Stimulated activated CD4-positive, alpha-beta T cell treated with anti-CD3 and anti-CD28 coated beads, TNF-alpha, amount 100 ng/mL, for 24 hours (primary cell): ENCODE results near the gene NFIX.

ENCODE experiments used
- DNase-seq, 3 experiments: peaks; one replicate each; pipeline ENCODE4 v3.0.0-alpha.2; 2020; ENCODE audit warnings: low read depth in 3 of 3

Gene NFIX

GRCh38 chr19:12987781-12988180, 7.5 kb upstream of the NFIX start:
- no peak for DNase-seq

DNA sequence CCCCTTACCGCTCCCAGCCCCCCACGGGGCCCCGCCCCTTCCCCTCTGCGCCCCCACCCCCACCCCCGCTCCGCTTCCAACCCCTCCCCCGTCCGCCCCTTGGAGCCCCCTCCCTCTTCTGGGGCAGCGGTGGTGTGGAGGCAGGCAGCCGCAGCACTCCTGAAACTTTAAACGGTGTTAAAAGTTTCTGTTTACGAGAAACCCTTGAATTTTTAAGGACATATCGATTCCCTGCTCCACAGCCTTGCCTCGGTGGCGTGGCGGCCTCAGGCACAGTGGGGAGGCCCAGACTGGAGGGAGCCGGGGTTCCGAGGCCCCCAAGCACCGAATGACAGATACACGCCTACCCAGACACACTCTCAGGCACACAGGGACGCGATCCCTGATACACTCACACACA, 4.8 kb upstream of the NFIX start:
- no peak for DNase-seq

- no peak for DNase-seq
Observed at GRCh38 chr19:12990853-12991252, 4.4 kb upstream of the NFIX start.

- DNase-seq, result no peak
Observed at GRCh38 chr19:12991296-12991695, 4.0 kb upstream of the NFIX start.

GRCh38 chr19:12992729-12993128, 2.5 kb upstream of the NFIX start:
- DNase-seq, result no peak

DNA sequence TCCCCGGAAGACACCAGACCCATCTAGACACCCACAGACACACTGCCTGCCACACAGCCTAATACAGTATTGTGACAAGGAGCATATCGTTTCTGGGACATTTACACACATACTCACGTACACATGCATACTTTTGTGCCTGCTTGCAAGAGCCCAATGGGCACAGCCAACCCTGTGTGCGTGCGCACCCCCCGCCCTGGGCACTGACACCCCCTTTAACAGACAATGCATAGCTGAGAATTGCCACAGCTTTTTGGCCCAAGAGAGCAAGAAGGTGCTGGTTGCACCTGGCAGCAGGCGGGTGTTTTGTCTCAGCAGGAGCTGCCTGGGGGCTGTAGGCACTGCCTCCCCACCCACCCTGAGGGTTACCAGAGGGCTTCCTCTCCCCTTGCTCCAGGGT, 1.7 kb upstream of the NFIX start:
- DNase-seq, result no peak

DNA sequence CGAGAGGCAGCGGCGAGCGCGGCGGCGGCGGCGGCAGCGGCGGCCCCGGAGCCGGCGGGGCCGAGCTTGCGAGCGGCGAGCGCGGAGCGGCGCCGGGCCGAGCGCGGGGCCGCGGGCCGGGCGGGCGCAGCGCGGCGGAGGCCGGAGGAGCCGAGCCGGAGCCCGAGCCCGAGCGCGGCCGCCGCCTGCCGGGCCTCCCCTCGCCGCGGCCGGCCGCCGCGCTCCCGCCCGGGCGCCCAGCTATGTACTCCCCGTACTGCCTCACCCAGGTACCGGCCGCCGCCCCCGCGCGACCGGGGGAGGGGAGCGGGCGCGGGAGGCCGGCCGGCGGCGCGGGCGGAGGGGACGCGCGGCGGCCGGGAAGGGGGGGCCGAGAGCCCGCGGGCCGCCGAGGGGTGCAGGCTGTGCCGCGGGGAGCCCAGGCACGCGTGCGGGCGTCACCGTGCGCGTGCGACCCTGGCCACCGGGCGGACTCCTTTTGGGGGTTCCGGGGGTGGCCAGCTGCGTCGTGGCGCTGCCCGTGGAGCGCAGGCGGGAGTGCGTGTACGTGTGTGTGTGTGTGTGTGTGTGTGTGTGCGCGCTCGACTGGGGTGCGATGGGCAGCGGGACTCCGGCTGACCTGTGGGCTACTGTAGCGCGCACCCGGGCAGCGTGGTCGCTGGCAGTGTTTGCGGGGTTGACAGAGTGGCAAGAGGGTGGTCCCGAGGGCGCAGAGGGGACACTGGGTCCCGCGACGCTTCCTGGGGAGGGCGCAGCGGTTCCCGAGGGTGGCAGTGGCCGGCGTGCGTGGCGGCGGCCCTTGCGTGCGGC, 526 bp downstream of the NFIX start:
- DNase-seq, result no peak

- DNase-seq, result no peak
Observed at GRCh38 chr19:12996406-12997094, 1.3 kb downstream of the NFIX start.

- no peak for DNase-seq
Observed at GRCh38 chr19:12997179-12997966, 2.1 kb downstream of the NFIX start.

DNA sequence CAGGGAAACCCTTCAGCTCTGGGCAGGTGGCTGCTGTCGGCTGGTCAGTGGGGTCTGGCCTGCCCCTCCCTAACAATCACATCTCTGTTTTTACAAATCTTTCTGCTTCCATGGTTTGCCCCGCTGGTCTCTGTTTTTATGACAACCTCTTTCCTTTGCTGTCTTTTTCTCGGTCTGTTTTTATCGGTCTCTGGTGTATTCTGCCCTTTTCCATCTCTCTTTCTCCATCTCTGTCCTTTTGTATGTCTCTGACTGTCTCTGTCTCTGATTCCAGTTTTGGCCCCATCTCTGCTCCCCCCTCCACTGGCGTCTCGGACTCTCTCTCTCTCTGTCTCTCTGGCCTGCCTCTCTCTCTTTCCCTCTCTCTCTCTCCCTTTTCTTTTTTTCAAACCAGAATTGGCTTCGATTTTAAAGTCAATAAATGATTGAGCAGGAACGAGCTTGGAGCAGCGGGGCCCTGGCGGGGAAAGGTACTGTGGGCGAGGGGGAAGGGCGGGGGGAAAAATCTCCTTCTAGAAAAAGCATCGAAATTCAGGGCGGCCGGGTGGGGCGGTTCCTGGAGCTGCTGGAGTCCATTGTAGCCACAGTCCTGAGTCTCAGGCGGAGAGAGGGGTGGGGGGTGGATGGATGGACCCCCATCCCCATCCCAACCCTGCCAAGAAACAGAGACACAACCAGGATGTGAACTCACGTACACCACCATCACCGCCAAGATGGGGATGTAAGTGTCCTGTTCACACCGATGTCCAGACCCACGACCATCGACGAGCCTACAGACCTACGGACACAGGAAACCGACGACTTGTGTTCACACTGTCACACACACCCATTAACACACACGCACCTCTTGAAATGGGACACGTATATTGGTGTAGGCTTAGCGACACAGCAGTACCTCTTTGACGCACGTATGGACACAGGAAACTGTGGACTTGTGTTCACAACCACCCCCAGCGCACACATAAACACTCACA, 3.0 kb downstream of the NFIX start:
- no peak for DNase-seq

DNA sequence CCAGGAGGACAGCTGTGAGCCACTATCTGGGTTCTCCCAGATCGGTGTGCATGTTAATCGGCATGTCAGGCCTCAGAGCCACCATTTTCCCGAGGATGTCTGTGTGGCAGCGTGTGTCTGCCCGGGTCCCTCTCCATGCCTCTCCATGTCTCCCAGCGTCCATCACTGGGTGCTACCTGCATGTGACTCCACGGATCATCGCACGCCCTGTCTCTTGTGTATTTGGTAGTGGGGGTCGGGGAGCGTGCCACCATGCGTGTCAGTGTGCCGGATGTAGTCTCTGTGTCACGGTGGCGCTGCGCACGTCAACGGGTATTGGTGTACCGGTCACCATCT, 5.9 kb downstream of the NFIX start:
- DNase-seq, result no peak

DNA sequence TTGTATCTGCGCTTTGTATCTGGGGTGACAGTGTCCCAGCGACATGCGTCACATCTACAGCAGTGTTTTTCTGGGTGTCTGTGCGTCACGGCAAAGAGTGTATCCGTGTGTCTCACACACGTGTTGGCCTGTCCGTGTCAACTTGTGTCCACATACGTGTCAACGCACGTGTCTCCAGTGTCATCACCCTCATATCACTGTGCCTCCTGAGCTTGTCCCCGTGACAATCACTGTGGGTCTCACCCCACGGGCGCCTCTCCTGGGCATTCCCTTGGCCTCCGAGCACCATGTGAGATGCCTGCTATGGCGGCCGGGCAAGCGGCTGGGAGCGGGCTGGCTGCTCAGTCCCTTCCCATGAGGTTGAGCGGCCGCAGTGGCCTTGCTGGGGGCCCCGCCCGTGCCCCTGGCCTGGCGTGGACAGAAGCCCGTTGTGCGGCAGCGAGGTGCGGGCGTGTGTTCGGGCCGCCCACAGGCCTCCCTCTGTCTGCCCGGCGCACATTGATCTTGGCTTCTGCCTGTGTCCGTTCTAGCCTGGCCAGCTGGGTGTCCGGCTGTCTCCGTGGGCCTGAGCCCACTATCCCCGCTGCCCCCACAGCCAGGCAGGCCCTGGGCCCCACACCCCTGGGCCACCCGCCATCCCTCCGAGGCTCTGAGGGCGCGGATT, 6.4 kb downstream of the NFIX start:
- no peak for DNase-seq

DNA sequence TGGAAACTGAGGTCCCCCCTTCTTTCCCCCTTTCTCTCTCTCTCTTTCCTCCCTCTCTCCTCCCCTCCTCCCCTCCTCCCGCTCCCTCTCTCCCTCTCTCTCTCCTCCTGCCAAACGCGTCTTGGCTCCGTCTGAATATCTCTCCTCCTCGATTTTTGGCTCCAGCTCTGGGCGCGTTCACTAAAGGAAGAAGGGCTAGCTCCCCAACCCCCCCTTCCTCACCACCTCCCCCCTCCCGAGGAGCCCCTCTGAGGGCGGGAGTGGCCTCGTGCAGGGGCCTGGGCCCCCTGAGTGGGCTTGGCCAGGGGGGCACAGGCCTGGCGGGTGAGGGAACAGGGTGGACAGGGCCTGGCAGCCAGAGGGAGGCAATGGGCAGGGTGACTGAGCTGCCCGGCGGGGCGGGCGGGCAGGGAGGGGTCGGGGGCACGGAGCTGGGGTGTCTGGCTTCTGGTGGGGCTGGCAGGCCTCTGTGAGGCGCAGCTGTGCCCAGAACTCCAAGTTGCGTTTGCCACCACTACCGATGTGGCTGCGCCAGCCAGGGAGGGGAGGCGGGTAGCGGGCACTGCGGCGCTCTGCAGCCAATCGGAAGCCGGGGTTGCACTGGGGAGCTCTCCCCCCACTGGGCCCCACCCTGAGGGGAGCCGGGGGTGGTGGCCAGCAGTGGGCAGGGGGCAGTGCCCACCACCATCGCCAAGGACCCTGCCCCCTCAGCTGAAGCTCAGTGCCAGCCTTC, 7.1 kb downstream of the NFIX start:
- DNase-seq, result no peak

- DNase-seq, result no peak
Observed at GRCh38 chr19:13003081-13003480, 7.8 kb downstream of the NFIX start.

- no peak for DNase-seq
Observed at GRCh38 chr19:13004273-13004672, 9.0 kb downstream of the NFIX start.

DNA sequence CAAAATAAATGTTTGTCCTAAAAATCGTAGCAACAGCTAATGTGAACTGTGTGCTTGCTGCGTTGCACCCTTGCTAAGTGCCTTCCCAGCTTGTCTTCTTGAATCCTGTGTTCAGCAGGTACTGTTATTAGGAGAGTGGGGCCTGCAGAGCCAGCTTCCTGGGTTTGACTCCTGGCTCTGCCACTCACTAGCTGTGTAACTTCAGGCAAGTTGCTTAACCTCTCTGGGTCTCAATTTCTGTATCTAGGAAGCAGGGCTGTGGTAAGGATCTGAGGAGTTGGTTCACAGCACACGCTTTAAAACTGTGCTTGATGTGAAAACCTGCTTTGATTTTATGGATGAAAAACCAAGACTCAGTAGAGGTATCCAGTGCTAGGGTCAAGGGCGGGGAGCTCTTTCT, 10.0 kb downstream of the NFIX start:
- DNase-seq, result no peak

DNA sequence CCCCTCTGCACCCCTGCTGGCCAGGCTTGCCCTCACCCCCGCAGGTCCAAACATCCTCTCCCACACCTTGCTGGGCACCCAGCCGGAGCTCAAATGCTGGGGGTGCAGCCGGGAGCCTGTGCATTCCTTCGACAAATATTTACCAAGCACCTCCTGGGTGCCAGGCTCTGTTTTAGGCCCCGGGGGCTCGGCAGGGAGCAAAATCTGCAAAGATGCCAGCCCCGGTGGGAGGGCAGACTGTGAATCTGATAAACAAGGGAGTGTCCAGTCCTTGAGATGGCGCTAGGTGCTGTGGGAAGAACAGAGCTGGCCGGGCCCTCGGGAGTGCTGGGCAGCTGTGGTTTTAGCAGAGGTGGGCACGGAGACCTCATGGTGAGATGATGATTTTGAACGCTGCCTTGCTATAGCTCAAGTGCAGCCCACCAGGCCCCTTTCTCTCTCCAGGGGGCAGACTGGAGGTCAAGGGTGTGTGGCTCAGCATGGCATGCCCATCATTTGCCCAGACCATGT, 10.6 kb downstream of the NFIX start:
- DNase-seq, result no peak

DNA sequence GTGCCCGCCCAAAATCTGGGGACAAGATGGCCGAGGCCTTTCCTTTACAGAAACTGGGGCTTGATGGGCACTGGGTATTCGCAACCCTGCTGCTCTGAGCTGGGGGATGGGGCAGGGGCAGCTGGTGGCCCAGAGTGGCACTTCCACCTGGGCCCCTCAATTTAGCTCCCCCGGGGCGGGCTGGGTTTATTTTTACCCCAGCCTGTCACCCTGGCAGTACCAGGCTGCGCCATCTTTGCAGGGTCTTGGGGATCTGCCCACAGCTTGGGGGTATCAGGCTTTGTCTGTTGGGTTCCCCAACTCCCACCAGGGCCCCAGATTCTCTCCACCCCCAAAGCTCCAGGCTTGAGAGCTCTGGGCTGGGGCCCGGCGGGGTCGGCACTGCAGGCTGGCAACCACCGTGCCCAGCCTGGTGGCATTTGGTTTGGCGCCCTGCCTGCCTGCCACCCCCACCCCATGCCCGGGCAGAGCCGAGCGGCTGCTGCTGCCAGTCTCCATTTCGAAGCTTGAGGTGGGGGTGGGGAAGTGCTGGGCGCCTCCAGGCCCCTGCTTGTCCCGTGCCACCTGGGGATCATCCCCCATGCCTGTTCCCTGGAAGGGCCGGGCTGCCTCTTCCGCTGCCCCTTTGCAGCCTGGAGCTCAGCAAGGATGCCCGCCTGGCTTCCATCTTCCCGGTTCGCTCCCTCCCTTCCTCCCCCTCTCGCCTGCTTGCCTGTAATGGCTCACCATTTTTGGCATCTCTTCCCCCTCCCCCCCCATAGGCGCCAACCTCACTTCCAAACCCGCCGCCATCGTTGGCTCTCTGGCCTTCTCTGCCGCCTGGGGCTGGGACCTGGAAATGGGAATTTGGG, 11.4 kb downstream of the NFIX start:
- no peak for DNase-seq
